Endothelial cell (in vitro differentiated cells): ENCODE data around the gene EPHA3. TPM values are rescaled to one million over a fixed set of nuclear protein-coding genes. Genes with fewer than 3 reads are reported as not detected.

Experiments
- DNase-seq: peaks from one replicate; pipeline ENCODE4 v3.0.0; 2021; ENCODE audit warnings: low spot score
- H3K27ac Mint-ChIP-seq: one replicate; pipeline ENCODE4 v1.8.0; 2021; ENCODE audit warnings: mixed read lengths, inconsistent platforms; ENCODE audit not compliant: unreplicated experiment
- H3K27me3 Mint-ChIP-seq: one replicate; pipeline ENCODE4 v1.8.0; 2021; ENCODE audit warnings: mild to moderate bottlenecking, moderate library complexity, mixed read lengths, inconsistent platforms; ENCODE audit not compliant: unreplicated experiment
- H3K36me3 Mint-ChIP-seq: one replicate; pipeline ENCODE4 v1.8.0; 2021; ENCODE audit warnings: mild to moderate bottlenecking, low read depth, mixed read lengths, inconsistent platforms; ENCODE audit not compliant: unreplicated experiment
- H3K4me1 Mint-ChIP-seq: one replicate; pipeline ENCODE4 v1.8.0; 2021; ENCODE audit warnings: mild to moderate bottlenecking, mixed read lengths, inconsistent platforms; ENCODE audit not compliant: unreplicated experiment
- H3K4me3 Mint-ChIP-seq: one replicate; pipeline ENCODE4 v1.8.0; 2021; ENCODE audit warnings: mild to moderate bottlenecking, mixed read lengths, inconsistent platforms; ENCODE audit not compliant: unreplicated experiment
- H3K9me3 Mint-ChIP-seq: one replicate; pipeline ENCODE4 v1.8.0; 2021; ENCODE audit warnings: mixed read lengths, inconsistent platforms; ENCODE audit not compliant: unreplicated experiment
- CTCF ChIP-seq: fragments of 200-600 bp; sonication (generic); IDR thresholded peaks from one replicate; pipeline ENCODE4 v1.5.0; 2021; ENCODE audit warnings: antibody characterized with exemption; ENCODE audit not compliant: unreplicated experiment
- total RNA-seq: library from RNA; stranded (reverse); fragmentation: NEBNext Ultra II Directional; extraction: Animal tissue kit (Norgen Biotek cat#: 25700); gene quantifications from one replicate; pipeline ENCODE4 v1.2.1, GENCODE V29; 2021; ENCODE audit not compliant: unreplicated experiment

EPHA3 gene
- total RNA-seq, 1 donor from 2014 or later, result not detected

- Mint-ChIP-seq H3K9me3 (no peaks in the 10 kb centered on the region), H3K27me3 (no peaks in the 10 kb centered on the region), H3K36me3 (no peaks in the 10 kb centered on the region), H3K4me1 (no peaks in the 10 kb centered on the region), H3K4me3 (no peak overlapping the region), H3K27ac (no peak overlapping the region)
- no peak for DNase-seq
- TF ChIP-seq CTCF, result no peak
Measured at GRCh38 chr3:89353465-89353864, 246.0 kb downstream of the EPHA3 start.

- TF ChIP-seq CTCF, result no peak
- Mint-ChIP-seq H3K9me3 (no peaks in the 10 kb centered on the region), H3K4me1 (no peaks in the 10 kb centered on the region), H3K27me3 (no peaks in the 10 kb centered on the region), H3K27ac (no peak overlapping the region), H3K4me3 (no peak overlapping the region), H3K36me3 (no peaks in the 10 kb centered on the region)
- no peak for DNase-seq
Measured at GRCh38 chr3:89358281-89358680, 250.9 kb downstream of the EPHA3 start.

- Mint-ChIP-seq H3K27me3 (no peaks in the 10 kb centered on the region), H3K4me1 (no peaks in the 10 kb centered on the region), H3K9me3 (no peaks in the 10 kb centered on the region), H3K36me3 (no peaks in the 10 kb centered on the region), H3K27ac (no peak overlapping the region), H3K4me3 (no peak overlapping the region)
- no peak for TF ChIP-seq CTCF
- DNase-seq, result no peak
Measured at GRCh38 chr3:89360156-89360555, 252.7 kb downstream of the EPHA3 start.

- Mint-ChIP-seq H3K4me3 (no peak overlapping the region), H3K4me1 (no peaks in the 10 kb centered on the region), H3K27me3 (no peaks in the 10 kb centered on the region), H3K27ac (no peak overlapping the region), H3K36me3 (no peaks in the 10 kb centered on the region), H3K9me3 (no peaks in the 10 kb centered on the region)
- TF ChIP-seq CTCF, result no peak
- DNase-seq, result no peak
Measured at GRCh38 chr3:89362496-89362895, 255.1 kb downstream of the EPHA3 start.

GRCh38 chr3:89363171-89363570 is 255.8 kb downstream of the EPHA3 start:
- Mint-ChIP-seq H3K27me3 (no peaks in the 10 kb centered on the region), H3K4me3 (no peak overlapping the region), H3K36me3 (no peaks in the 10 kb centered on the region), H3K27ac (no peak overlapping the region), H3K9me3 (no peaks in the 10 kb centered on the region), H3K4me1 (no peaks in the 10 kb centered on the region)
- DNase-seq, result no peak
- TF ChIP-seq CTCF, result no peak
